ENCODE results near the gene STARD8.

The STARD8 gene

DNA sequence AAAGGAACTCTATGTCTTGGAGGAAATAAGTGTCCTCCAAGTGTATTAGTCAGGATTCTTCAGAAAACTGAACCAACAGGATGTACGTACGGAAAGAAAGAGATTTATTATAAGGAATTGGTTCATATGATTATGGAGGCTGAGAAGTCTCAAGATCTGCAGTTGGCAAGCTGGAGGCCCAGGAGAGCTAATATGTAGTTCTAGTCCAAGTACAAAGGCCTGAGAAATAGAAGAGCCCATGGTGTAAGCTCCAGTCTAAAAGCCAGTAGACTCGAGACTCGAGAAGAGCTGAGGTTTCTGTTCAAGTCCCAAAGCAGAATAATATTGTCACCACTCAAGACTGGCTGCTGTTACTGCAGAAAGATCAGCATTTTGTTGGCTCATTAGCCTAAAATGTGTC lies 116.0 kb downstream of the STARD8 start:
- TF ChIP-seq POLR2AphosphoS5 (IDR thresholded peaks at IDR 0.05; ENCODE audit: borderline replicate concordance, low read depth, low read length) (no peak), FOXP2 (optimal IDR thresholded peaks at IDR 0.05; ENCODE audit: control extremely low read depth, extremely low read length, insufficient read depth) (no peak), EZH2 (IDR thresholded peaks at IDR 0.05) (no peak)
- no peak overlapping the region for H3K27ac ChIP-seq
- no peak overlapping the region for H3K4me3 ChIP-seq
- no peaks in the 10 kb centered on the region for H3K9me3 ChIP-seq (ENCODE audit: low read depth, low read length)
- no peak overlapping the region for H3K9ac ChIP-seq (ENCODE audit: insufficient read length)
- H3K36me3 ChIP-seq (ENCODE audit: insufficient read depth, low read length): no peaks in the 10 kb centered on the region
- DNase-seq (ENCODE audit: low read depth, low spot score): no peak
